Non-pigmented ciliary epithelial cell (primary cell): Measurements from ENCODE around the gene CUL9.

Experiments used
- DNase-seq: peaks from one replicate; pipeline ENCODE4 v3.0.0-alpha.2; 2010; ENCODE audit warnings: low read depth

Gene CUL9

GRCh38 chr6:43200541-43200940 lies 18.5 kb downstream of the CUL9 start:
- no peak for DNase-seq

GRCh38 chr6:43202451-43202850 lies 20.5 kb downstream of the CUL9 start:
- DNase-seq: no peak

GRCh38 chr6:43203029-43203717 lies 21.2 kb downstream of the CUL9 start:
- no peak for DNase-seq

- no peak for DNase-seq
Measured at GRCh38 chr6:43203718-43204095, 21.7 kb downstream of the CUL9 start.

DNA sequence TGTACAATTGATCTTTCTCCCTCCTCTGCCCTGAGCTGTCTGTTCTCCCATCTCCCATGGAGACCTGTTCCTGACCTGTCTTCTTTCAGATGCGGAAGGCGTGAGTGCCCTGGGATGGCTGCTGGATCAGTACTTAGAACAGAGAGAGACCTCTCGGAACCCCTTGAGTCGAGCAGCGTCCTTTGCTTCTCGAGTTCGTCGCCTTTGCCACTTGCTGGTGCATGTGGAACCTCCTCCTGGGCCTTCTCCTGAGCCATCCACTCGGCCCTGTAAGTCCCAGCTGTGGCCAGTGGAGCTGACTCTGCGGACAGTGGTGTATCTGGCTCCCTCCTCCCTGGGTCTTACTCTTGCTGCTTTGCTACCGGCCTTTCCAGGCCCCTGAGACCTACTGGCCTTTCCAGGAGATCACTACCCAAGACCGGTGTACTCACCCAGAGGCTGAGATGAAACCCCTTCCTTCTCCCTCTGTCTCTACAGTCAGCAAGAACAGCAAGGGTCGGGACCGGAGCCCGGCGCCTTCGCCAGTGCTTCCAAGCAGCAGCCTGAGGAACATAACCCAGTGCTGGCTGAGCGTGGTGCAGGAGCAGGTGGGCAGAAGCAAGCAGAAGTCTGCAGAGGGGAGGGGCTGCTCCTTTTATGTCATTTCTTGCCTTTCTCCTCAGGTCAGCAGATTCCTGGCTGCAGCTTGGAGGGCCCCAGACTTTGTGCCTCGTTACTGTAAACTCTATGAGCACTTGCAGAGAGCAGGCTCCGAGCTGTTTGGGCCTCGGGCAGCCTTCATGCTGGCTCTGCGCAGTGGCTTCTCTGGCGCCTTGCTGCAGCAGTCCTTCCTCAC lies 22.5 kb downstream of the CUL9 start:
- DNase-seq: no peak

GRCh38 chr6:43205849-43206248 lies 23.9 kb downstream of the CUL9 start:
- no peak for DNase-seq

- no peak for DNase-seq
Measured at GRCh38 chr6:43207286-43207685, 25.3 kb downstream of the CUL9 start.

DNA sequence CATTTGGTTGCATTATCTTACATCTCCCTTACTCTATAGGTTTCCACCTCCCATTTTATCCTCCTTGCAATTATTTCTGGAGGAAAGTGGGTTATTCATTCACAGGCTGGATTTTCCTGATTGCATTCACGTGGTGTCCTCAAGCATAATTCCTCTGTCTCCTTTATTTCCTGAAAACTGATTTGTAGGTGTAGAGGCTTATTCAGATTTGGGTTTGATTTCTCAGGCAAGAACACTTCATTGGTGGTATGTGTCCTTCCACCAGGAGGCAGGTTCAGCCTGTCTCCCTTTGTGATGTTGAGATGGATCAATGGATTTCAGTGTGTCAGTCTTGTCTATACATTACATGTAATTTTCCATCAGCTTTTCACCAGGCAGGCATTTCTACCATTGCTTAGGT lies 30.0 kb downstream of the CUL9 start:
- DNase-seq: no peak

DNA sequence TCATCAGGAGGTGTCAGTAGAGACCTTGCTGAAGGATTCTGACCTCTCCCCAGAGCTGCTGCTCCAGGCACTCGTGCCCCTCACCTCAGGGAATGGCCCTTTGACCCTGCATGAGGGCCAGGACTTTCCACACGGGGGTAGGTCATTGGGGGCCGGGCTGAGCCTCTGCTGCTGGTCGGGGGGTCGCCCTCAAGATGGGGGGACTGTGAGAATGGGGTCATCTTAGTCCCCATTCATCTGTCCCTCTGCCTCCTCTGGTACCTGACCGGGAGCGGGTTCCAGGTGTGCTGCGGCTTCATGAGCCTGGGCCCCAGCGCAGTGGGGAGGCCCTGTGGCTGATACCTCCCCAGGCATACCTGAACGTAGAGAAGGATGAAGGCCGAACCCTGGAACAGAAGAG lies 31.4 kb downstream of the CUL9 start:
- DNase-seq: no peak

DNA sequence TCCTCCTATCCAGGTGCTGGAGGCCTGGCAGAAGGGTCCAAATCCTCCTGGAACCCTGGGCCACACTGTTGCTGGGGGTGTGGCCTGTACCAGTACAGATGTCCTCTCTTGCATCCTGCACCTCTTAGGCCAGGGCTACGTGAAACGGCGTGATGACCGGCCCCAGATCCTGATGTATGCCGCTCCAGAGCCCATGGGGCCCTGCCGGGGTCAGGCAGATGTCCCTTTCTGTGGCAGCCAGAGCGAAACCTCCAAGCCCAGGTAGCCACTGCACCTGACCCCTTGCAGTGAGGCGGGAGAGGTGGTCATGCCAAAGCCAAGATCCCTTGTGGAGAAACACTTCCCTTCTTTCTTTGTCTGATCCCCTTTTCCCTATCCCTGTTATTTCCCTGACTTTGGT lies 33.1 kb downstream of the CUL9 start:
- no peak for DNase-seq

DNA sequence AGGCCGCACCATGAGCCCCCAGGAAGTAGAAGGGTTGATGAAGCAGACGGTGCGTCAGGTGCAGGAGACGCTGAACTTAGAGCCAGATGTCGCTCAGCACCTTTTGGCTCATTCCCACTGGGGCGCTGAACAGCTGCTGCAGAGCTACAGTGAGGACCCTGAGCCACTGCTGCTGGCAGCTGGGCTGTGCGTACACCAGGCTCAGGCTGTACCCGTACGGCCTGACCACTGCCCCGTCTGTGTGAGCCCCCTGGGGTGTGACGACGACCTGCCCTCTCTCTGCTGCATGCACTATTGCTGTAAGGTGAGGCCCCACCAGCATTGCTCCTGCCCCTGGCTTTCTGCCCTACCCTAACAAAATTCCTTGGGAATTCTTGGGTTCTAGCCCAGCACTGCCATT lies 34.2 kb downstream of the CUL9 start:
- no peak for DNase-seq

- DNase-seq: no peak
Measured at GRCh38 chr6:43217351-43217750, 35.4 kb downstream of the CUL9 start.

DNA sequence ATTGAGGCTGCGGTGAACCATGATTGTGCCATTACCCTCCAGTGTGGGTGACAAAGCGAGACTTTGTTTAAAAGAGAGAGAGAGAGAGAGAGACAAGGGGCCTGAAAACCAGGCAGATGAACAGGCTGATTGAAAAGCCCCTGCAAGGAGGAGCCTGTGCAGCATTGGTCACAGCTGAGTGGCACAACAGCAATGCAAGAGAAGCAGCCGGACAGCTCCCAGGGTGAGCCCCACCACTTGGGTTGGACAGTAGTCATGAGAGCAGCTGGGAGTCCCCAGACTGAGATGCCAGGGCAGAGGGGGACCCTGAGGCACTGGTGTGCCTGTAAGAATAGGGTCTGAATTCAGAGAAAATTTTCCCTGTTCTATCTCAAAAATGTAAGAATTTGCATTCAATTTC lies 37.1 kb downstream of the CUL9 start:
- no peak for DNase-seq

GRCh38 chr6:43219814-43220213 lies 37.8 kb downstream of the CUL9 start:
- no peak for DNase-seq

GRCh38 chr6:43220439-43220951 lies 38.5 kb downstream of the CUL9 start:
- no peak for DNase-seq

GRCh38 chr6:43221046-43221972 lies 39.3 kb downstream of the CUL9 start:
- no peak for DNase-seq

DNA sequence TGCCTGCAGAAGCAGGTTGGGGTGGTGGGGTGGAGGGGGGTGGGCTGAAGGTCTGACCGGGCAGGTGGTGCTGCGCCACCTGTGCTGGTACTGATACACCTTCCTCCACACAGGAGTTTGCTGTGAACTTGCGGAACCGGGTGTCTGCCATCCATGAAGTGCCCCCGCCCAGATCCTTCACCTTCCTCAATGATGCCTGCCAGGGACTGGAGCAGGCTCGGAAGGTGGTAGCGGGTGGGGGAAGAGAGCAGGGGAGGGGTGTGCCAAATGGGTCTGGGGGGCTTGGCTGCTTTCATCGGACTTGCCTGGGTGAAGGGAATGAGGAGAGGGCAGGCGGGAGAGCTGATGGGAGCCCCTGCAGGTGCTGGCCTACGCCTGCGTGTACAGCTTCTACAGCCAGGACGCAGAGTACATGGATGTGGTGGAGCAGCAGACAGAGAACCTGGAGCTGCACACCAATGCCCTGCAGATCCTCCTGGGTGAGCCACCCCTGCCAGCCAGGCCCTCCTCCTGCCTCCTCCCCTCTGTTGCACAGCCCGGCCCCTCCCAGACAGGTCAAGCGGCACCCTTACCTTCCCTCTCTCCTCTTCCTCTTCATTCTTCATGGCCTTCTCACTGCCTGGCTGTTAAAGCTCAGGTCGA lies 40.5 kb downstream of the CUL9 start:
- DNase-seq: no peak

DNA sequence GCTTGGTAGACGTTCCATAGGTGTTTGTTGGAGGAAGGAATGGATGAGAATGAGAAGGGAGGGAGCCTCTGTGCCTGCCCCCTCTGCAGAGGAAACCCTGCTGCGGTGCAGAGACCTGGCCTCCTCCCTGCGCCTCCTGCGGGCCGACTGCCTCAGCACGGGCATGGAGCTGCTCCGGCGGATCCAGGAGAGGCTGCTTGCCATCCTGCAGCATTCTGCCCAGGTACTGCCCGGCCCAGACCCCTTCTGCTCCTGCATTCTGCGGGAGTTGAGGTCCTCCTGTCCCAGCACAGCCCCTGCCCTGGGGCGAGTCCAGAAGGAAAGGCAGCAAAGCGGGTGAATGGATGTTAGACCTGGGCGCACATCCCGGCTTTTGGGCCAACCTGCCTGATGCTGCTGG lies 41.2 kb downstream of the CUL9 start:
- no peak for DNase-seq

- no peak for DNase-seq
Measured at GRCh38 chr6:43226192-43226851, 44.3 kb downstream of the CUL9 start.

DNA sequence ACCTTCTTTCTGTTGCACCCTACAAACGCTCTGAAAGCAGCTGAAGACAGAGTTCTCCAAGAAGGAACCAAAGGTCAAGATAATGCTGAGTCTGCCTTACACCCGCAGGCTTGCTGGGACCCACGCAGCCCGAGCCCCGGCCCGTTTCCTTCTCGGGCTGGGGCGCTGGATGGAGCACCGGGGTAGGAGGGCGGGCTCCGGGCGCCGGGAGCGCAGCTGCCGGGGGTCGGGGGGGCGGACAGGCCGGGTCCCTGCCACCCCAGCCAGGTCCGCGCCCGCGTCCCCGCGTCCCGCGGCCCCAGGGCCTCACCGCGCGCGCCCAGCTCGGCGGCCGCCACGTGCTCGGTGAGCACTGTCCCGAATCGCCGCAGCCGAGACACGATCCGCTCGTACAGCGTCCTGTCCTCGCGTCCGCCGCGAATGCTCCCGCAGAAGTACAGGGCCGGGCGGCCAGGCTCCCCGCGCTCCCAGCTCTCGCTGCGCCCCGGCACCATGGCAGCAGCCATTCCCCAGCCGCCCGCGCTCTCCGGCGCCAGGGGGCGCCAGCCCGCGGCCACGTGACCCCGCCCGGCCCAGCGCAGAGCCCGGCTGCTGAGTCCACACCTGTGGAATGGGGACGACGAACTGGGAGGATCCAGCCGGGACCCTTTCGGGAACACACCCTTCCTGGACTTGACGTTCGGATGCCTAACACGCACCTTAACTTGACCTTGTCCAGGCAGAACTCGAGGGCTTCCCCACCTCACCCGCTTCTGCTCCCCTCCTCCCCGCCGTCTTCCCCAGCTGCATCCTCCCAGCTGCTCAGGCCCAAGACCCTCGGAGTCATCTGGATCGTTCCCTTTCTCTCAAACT lies 47.2 kb downstream of the CUL9 start, which contains the start of gene DNPH1:
TSS of gene DNPH1 (minus strand) at position 531 of the 852 bp plus-strand sequence. CDS start at position 506, 25 bp downstream.
- DNase-seq: no peak
